ENCODE results near the gene IL17RA.

GRCh38 chr22:17064498-17065100 lies 20.2 kb upstream of the IL17RA start:
- no peak for TF ChIP-seq MXI1 (IDR thresholded peaks at IDR 0.05; ENCODE audit: borderline replicate concordance, low read depth, low read length)
- TF ChIP-seq CTCF (conservative IDR thresholded peaks at IDR 0.05; ENCODE audit: low read depth, low read length) = no peak
- TF ChIP-seq POLR2A (IDR thresholded peaks at IDR 0.05; ENCODE audit: low read depth, low read length) = no peak
- TF ChIP-seq RFX5 (IDR thresholded peaks at IDR 0.05; ENCODE audit: low read depth, low read length) = no peak
